ENCODE results near the gene SELENOM.

Gene SELENOM

GRCh38 chr22:31090217-31091085 is 16.9 kb downstream of the SELENOM start:
- H3K79me2 ChIP-seq (ENCODE audit: insufficient read depth, low read length), result no peaks in the 10 kb centered on the region
- H3K4me2 ChIP-seq (ENCODE audit: low read length), result no peak overlapping the region
- H3K4me3 ChIP-seq (ENCODE audit: low read depth, low read length, poor library complexity, severe bottlenecking), result no peak overlapping the region
- H3K27me3 ChIP-seq (ENCODE audit: insufficient read depth, low read length), result no peaks in the 10 kb centered on the region
- no peaks in the 10 kb centered on the region for H3F3A ChIP-seq (ENCODE audit: insufficient read depth, low read length)
- TF ChIP-seq CTCF (IDR thresholded peaks at IDR 0.05; ENCODE audit: low read length) (no peak), EZH2 (IDR thresholded peaks at IDR 0.05; ENCODE audit: borderline replicate concordance, low read length) (no peak)
- H3K9me2 ChIP-seq (ENCODE audit: low read depth, low read length), result no peaks in the 10 kb centered on the region
- peaks cover 19% of the 10 kb centered on the region for H3K4me1 ChIP-seq (ENCODE audit: insufficient read depth, low read length, severe bottlenecking)
- H3K9ac ChIP-seq (ENCODE audit: low read length), result no peak overlapping the region
- no peaks in the 10 kb centered on the region for H3K9me3 ChIP-seq (ENCODE audit: low read length)
- no peak overlapping the region for H2AFZ ChIP-seq (ENCODE audit: low read length)
- no peaks in the 10 kb centered on the region for H3K36me3 ChIP-seq (ENCODE audit: insufficient read depth, low read length)
- H3K27ac ChIP-seq (ENCODE audit: low read depth, low read length, poor library complexity, severe bottlenecking), result no peak overlapping the region
- no peaks in the 10 kb centered on the region for H4K20me1 ChIP-seq (ENCODE audit: insufficient read depth, low read length)

GRCh38 chr22:31089160-31090100 is 17.9 kb downstream of the SELENOM start:
- Histone ChIP-seq H3K36me3 (ENCODE audit: insufficient read depth, low read length) (no peaks in the 10 kb centered on the region), H3K4me1 (ENCODE audit: insufficient read depth, low read length, severe bottlenecking) (peaks cover 22% of the 10 kb centered on the region)

More at GRCh38 chr22:31089160-31090100, 17.9 kb downstream of the SELENOM start:
- Histone ChIP-seq H3K4me3 (ENCODE audit: low read depth, low read length, poor library complexity, severe bottlenecking) (no peak overlapping the region), H2AFZ (ENCODE audit: low read length) (no peak overlapping the region), H3K79me2 (ENCODE audit: insufficient read depth, low read length) (no peaks in the 10 kb centered on the region), H3K9ac (ENCODE audit: low read length) (no peak overlapping the region; the same call in 1 of the 2 replicates), H3K27me3 (ENCODE audit: insufficient read depth, low read length) (no peaks in the 10 kb centered on the region), H3K27ac (ENCODE audit: low read depth, low read length, poor library complexity, severe bottlenecking) (peak overlapping the region; percentile 50), H4K20me1 (ENCODE audit: insufficient read depth, low read length) (no peaks in the 10 kb centered on the region), H3F3A (ENCODE audit: insufficient read depth, low read length) (no peaks in the 10 kb centered on the region), H3K9me3 (ENCODE audit: low read length) (no peaks in the 10 kb centered on the region), H3K4me2 (ENCODE audit: low read length) (peak overlapping the region; percentile 28; the same call in 1 of the 2 replicates), H3K9me2 (ENCODE audit: low read depth, low read length) (no peaks in the 10 kb centered on the region)
- TF ChIP-seq EZH2 (IDR thresholded peaks at IDR 0.05; ENCODE audit: borderline replicate concordance, low read length) (no peak), CTCF (IDR thresholded peaks at IDR 0.05; ENCODE audit: low read length) (peak; percentile 91)
